GM10248 (cell line): Measurements from ENCODE around the gene AUH.

Source experiments
- CTCF ChIA-PET: fragments of 300-600 bp; sonication (Branson Sonifier 250); formaldehyde crosslinking; extraction: SDS; loops from one replicate; lab custom pipeline; 2021; ENCODE audit warnings: antibody characterized with exemption; lab: Yijun Ruan, JAX
- POLR2A ChIA-PET: fragments of 350-650 bp; sonication (Branson Sonifier 250); formaldehyde crosslinking; extraction: SDS; loops from one replicate; lab custom pipeline; 2020; ENCODE audit warnings: antibody characterized with exemption; lab: Yijun Ruan, JAX
- DNase-seq: peaks from one replicate; pipeline ENCODE4 v3.0.0; 2012; ENCODE audit errors: extremely low spot score
- TF ChIP-seq, protein P1 (sequence below): IDR thresholded peaks from 2 replicates; pipeline ENCODE4 v1.5.1; 2012; ENCODE audit warnings: mild to moderate bottlenecking, low read depth; ENCODE audit errors: extremely low read depth, missing control alignments, control extremely low read depth

Gene AUH

DNA sequence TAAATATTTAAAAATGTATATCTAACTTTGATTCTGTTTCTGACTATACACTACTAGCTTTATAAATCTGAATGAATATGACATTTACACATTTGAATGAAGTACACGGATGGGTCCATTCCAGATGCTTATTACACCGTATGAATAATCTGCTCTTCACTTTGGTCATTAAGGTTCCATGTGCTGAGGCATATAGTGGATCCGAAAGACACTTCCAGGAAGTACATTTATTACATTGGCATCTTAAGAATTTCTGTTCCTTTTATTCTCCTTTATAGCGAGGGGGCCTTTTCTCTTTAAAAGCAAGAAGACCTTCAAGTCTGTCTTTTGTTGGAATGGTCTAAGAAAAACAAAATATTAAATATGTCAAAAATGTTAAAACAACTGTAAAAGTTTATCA, 147.6 kb downstream of the AUH start:
- DNase-seq = no peak
- TF ChIP-seq, protein P1, sequence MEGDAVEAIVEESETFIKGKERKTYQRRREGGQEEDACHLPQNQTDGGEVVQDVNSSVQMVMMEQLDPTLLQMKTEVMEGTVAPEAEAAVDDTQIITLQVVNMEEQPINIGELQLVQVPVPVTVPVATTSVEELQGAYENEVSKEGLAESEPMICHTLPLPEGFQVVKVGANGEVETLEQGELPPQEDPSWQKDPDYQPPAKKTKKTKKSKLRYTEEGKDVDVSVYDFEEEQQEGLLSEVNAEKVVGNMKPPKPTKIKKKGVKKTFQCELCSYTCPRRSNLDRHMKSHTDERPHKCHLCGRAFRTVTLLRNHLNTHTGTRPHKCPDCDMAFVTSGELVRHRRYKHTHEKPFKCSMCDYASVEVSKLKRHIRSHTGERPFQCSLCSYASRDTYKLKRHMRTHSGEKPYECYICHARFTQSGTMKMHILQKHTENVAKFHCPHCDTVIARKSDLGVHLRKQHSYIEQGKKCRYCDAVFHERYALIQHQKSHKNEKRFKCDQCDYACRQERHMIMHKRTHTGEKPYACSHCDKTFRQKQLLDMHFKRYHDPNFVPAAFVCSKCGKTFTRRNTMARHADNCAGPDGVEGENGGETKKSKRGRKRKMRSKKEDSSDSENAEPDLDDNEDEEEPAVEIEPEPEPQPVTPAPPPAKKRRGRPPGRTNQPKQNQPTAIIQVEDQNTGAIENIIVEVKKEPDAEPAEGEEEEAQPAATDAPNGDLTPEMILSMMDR = no peak
- ChIA-PET POLR2A (no interaction called here), CTCF (no interaction called here)

- ChIA-PET CTCF (interaction anchor here (0.9 kb wide), 1 partner anchor 10 kb away, joined by 3 read pairs; no protein-coding TSS in a partner anchor), POLR2A (no interaction called here)
- TF ChIP-seq, protein P1 = no peak
- no peak for DNase-seq
These were observed 149.0 kb downstream of the AUH start for GRCh38 chr9:91212596-91213243.

- ChIA-PET CTCF (no interaction called here), POLR2A (no interaction called here)
- peak; percentile 46 for DNase-seq
- TF ChIP-seq, protein P1 = no peak
These were observed 149.8 kb downstream of the AUH start for GRCh38 chr9:91211919-91212318.

- TF ChIP-seq, protein P1 = no peak
- CTCF ChIA-PET = interaction anchor here (1.2 kb wide), 1 partner anchor 11 kb away, joined by 4 read pairs; no protein-coding TSS in a partner anchor
- DNase-seq = no peak
- POLR2A ChIA-PET = no interaction called here
These were observed 150.3 kb downstream of the AUH start for GRCh38 chr9:91211414-91211813.

DNA sequence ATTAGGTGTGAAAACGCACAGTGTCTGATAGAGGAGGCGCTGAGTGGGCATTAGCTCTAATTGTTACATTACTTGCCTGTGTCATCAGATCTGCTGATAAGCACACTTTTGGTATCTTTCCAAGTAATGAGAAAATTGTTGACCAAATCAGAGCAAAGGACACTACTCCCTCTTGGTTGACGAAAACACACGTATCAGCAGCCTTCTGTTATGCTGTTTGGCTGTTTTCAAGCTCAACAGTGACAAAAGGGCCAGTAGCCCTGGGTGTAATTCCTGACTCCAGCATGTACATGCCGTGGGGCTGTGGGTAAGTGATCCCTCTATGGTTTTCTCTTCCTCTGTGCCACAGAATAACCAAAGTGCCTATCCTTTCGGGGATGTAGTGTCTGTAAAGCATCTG, 151.4 kb downstream of the AUH start:
- TF ChIP-seq, protein P1 = no peak
- POLR2A ChIA-PET = no interaction called here
- CTCF ChIA-PET = interaction anchor here (1.1 to 1.2 kb wide), 2 partner anchors 9 to 10 kb away, joined by 3 to 4 read pairs; no protein-coding TSS in a partner anchor
- no peak for DNase-seq

DNA sequence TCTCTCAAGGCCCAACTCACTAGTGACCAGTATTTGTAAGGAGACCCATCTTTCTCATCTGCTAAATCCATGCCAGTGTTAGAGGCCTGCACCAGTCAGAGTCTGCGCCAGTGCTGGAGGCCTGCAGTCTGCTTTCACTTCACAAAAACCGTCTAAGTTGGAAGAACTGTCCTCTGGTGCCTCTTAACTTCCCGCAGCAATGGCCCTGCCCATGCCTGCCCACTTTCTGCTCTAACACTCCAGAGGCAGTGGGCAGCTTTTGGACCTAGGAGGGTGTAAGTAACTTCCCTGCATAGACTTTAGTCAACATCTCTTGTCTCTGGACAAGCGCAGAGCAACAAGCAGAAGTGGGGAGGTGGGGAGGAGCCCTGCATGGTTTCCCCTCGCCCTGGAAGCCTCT, 152.9 kb downstream of the AUH start:
- ChIA-PET POLR2A (no interaction called here), CTCF (interaction anchor here (1.4 to 2.4 kb wide), 2 partner anchors 10 to 23 kb away, joined by 4 to 6 read pairs; no protein-coding TSS in a partner anchor)
- DNase-seq = no peak
- TF ChIP-seq, protein P1 = no peak
